SK-N-MC (cell line): ENCODE data around the gene RBP2.

Experiments used
- EZH2 ChIP-seq: fragments of 200-600 bp; sonication (generic); IDR thresholded peaks from one replicate; pipeline ENCODE4 v1.6.1; 2017; ENCODE audit warnings: antibody characterized with exemption
- FOXP2 ChIP-seq: optimal IDR thresholded peaks from 2 replicates; pipeline ENCODE3; 2011; ENCODE audit warnings: mild to moderate bottlenecking, moderate library complexity; ENCODE audit not compliant: insufficient read depth; ENCODE audit errors: extremely low read length, control extremely low read depth
- POLR2AphosphoS5 ChIP-seq: IDR thresholded peaks from 2 replicates; pipeline ENCODE4 v1.6.1; 2012; ENCODE audit warnings: mild to moderate bottlenecking, low read depth, low read length, borderline replicate concordance

DNA sequence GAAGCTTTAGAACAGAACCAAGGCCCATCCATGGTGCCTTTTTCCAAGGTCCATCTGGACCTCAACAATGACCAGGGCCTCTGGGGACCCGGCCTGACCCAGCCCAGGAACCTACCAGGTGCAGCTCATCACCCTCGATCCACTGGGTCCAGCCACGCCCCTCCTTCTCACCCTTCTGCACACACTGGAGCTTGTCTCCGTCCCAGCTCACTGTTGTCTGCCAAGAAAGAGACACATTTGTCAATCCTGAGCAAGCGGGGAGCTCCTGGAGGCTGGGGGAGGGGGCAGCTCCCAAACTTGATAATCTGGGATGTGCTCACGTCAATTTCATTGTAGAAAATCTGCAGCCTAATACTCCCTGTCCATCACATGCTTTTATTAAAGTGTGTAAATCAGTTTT, 42.0 kb upstream of the RBP2 start:
- TF ChIP-seq POLR2AphosphoS5 (no peak), EZH2 (no peak), FOXP2 (no peak)
